ENCODE data around the gene SNX21.

Gene SNX21

DNA sequence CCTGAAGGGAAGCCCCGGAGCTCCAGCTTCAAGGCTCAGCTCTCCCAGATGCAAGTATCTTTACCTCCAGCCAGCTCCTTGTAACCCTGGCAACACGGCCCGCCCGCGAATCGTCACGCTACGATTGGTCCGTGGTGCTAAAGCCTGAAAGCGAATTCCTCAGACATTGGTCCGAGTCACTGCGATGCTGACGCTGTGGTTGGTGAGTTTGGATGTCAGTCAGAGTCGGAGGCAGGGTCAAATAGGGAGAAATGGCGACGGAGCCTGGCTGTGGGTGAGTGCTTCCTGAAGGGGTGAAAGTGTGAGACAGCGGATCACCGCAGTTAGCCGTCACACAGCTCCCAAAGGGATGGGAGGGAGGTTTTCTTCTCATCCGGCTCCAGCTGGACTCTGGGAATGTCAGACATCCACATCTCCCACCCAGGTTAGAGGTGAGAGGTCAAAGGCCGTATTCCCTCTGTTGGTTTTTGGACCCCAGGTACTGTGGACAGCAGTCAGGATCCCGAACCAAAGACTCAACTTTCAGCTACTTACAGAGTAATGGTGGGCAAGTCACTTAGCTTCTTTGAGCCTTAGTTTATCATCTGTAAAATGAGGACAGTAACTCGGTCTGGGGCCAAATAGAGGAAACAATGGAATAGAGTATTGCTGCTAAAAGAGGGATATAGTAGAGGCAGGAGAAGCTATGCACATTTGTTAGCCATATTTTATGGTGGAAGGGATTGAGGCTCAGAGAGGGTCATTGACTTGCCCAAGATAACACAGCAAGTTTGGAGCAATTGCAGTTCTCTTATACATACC is 47.6 kb downstream of the SNX21 start, which contains the start of gene ZSWIM1:
Gene ZSWIM1 (plus strand): TSS at position 240 of the 801 bp plus-strand sequence. CDS start 1,366 bp downstream, outside the sequence.
- no peak for TF ChIP-seq CTCF (IDR thresholded peaks at IDR 0.05; ENCODE audit: low read depth, low read length, missing control alignments)
- DNase-seq (ENCODE audit: extremely low read depth, low read depth): peak; percentile 99
- H3K4me3 ChIP-seq (replicated peaks; ENCODE audit: low read depth, low read length): peak within 1 kb of the TSS; percentile 98

DNA sequence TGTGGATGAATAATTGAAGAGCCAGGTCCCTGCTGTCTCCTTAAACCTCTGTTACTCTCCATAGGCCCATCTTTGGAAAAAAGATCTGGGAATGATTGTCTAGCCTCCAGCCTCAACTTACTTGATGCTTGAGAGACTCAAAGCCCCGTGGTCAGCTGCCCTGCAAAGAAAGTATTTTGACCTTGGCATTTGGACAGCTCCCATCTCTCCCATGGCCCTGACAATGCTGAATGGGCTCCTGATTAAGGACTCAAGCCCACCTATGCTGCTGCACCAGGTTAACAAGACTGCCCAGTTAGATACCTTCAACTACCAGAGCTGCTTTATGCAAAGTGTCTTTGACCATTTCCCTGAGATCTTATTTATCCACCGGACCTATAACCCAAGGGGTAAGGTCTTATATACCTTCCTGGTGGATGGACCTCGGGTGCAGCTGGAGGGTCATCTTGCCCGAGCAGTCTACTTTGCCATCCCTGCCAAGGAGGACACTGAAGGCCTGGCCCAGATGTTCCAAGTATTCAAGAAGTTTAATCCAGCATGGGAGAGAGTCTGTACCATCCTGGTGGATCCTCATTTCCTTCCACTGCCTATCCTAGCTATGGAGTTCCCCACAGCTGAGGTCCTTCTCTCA is 49.0 kb downstream of the SNX21 start:
- no peak overlapping the region for H3K4me3 ChIP-seq (replicated peaks; ENCODE audit: low read depth, low read length)
- no peak for DNase-seq (ENCODE audit: extremely low read depth, low read depth)
- TF ChIP-seq CTCF (IDR thresholded peaks at IDR 0.05; ENCODE audit: low read depth, low read length, missing control alignments): no peak

DNA sequence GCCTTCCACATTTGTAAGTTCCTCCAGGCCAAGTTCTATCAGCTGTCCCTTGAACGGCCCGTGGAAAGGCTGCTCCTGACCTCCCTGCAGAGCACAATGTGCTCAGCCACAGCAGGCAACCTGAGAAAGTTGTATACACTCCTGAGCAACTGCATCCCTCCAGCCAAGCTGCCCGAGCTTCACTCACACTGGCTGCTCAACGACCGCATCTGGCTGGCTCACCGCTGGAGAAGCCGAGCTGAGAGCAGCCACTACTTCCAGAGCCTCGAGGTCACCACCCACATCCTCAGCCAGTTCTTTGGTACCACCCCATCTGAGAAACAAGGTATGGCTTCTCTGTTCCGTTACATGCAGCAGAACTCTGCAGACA is 49.5 kb downstream of the SNX21 start:
- no peak overlapping the region for H3K4me3 ChIP-seq (replicated peaks; ENCODE audit: low read depth, low read length)
- TF ChIP-seq CTCF (IDR thresholded peaks at IDR 0.05; ENCODE audit: low read depth, low read length, missing control alignments): no peak
- DNase-seq (ENCODE audit: extremely low read depth, low read depth): no peak

GRCh38 chr20:45886590-45887345 is 53.2 kb downstream of the SNX21 start:
- TF ChIP-seq CTCF (IDR thresholded peaks at IDR 0.05; ENCODE audit: low read depth, low read length, missing control alignments): no peak
- no peak for DNase-seq (ENCODE audit: extremely low read depth, low read depth)

DNA sequence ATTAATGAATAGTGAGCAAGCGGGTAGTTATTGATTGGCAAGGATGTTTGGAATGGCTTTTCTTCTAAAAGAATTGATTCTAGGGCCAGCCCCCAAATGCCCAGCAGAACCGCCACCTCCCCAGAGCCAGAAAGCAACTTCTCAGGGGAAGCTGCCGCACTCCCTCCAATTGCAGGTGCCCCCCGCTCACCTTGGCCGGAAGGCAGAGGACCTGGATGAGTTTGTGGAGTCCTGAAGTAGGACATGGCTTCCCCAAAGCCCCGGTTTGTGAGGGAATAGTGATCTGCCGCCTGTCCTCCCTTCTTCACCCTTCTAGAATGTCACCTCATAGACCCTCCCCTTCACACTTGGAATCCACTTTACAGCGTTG is 53.7 kb downstream of the SNX21 start, which contains the start of gene SPATA25:
Gene SPATA25 (minus strand): TSS at position 277 of the 370 bp plus-strand sequence. CDS start 32 bp downstream, at position 245.
- no peak within 1 kb of the TSS for H3K4me3 ChIP-seq (replicated peaks; ENCODE audit: low read depth, low read length)
- DNase-seq (ENCODE audit: extremely low read depth, low read depth): no peak
- TF ChIP-seq CTCF (IDR thresholded peaks at IDR 0.05; ENCODE audit: low read depth, low read length, missing control alignments): no peak

More at GRCh38 chr20:45886590-45887345, 53.2 kb downstream of the SNX21 start:
- no peak overlapping the region for H3K4me3 ChIP-seq (replicated peaks; ENCODE audit: low read depth, low read length)

DNA sequence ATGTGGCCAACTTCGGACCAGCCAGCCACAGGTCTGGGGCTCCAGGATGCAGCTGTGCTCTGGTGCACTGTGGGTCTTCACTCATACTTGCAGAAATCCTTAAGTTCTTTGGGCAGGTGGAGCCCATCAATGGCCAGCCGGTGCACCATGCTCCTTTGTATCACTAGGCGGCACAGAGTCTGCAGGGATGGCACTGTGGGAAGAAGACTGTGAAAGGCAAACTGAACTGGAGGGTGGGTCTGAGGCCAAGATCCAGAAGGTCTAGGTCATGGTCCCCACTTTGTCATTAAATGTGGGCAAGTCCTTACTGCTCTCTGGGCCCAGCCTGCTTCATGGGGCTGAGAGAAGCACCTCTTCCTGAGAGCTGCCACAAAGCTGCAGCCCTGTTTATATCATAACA is 55.1 kb downstream of the SNX21 start:
- H3K4me3 ChIP-seq (replicated peaks; ENCODE audit: low read depth, low read length): no peak overlapping the region
- no peak for DNase-seq (ENCODE audit: extremely low read depth, low read depth)
- no peak for TF ChIP-seq CTCF (IDR thresholded peaks at IDR 0.05; ENCODE audit: low read depth, low read length, missing control alignments)
